ENCODE results near the gene FCHSD2.
"Not testable (repeated sequence)": the region's sequence is repeated elsewhere in the genome, so short reads cannot be mapped to it uniquely, and the experiment has no call there.

FCHSD2 gene

DNA sequence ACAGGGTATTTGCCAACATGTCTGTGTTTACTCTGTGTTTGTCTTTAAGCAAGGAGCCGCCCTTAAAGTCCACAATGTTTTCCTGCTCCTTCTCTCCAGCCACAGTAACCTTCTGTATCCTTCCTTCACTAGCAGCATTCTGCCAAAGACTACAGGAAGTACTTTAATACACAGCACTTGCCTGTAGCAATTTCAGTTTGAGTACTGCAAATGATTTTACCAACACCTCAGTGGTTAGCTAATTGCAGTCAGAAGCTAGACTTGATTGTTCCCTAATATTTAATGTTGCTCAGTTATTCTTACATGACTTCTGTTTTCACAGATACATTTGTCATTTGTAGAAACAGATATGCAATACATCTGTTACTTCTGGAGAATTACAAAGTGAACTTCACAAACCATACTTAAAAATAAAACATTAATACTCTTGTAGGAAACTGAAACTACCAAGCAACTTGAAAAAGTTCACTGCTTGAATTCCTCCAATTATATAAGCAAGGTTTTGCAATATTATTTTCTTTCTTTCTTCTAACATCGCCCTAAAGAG, 69.1 kb downstream of the FCHSD2 start:
- no peak overlapping the region for H3K4me3 ChIP-seq (ENCODE audit: low read depth, low read length)
- in situ Hi-C loops (cut with HindIII; ENCODE audit: low sequenced_read_pairs), result no loop called here
- DNase-seq (ENCODE audit: low read depth), result no peak

DNA sequence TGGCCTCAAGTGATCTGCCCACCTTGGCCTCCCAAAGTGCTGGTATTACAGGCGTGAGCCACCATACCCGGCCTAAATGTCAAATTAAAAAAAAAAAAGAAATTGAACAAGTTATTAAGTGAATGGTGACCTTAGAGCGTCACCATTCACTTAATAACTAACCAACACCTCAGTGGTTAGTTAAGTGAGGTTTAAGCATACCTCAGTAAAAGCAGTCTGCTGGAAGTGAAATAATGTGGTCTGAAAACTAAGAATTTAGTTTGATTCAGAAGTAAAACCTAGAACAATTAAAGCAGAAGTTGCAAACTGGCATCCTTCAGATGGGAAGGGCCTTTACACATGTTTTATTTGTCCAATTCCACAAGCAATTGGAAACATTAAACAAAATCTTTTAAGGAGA, 71.5 kb downstream of the FCHSD2 start:
- in situ Hi-C loops (cut with HindIII; ENCODE audit: low sequenced_read_pairs), result no loop called here
- no peak for DNase-seq (ENCODE audit: low read depth)
- no peak overlapping the region for H3K4me3 ChIP-seq (ENCODE audit: low read depth, low read length)
- TF ChIP-seq, protein P1, sequence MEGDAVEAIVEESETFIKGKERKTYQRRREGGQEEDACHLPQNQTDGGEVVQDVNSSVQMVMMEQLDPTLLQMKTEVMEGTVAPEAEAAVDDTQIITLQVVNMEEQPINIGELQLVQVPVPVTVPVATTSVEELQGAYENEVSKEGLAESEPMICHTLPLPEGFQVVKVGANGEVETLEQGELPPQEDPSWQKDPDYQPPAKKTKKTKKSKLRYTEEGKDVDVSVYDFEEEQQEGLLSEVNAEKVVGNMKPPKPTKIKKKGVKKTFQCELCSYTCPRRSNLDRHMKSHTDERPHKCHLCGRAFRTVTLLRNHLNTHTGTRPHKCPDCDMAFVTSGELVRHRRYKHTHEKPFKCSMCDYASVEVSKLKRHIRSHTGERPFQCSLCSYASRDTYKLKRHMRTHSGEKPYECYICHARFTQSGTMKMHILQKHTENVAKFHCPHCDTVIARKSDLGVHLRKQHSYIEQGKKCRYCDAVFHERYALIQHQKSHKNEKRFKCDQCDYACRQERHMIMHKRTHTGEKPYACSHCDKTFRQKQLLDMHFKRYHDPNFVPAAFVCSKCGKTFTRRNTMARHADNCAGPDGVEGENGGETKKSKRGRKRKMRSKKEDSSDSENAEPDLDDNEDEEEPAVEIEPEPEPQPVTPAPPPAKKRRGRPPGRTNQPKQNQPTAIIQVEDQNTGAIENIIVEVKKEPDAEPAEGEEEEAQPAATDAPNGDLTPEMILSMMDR (IDR thresholded peaks at IDR 0.05; ENCODE audit: low read depth, low read length, missing control alignments), result no peak

More for the DNA sequence above, 69.1 kb downstream of the FCHSD2 start:
- TF ChIP-seq, protein P1 (IDR thresholded peaks at IDR 0.05; ENCODE audit: low read depth, low read length, missing control alignments), result no peak

DNA sequence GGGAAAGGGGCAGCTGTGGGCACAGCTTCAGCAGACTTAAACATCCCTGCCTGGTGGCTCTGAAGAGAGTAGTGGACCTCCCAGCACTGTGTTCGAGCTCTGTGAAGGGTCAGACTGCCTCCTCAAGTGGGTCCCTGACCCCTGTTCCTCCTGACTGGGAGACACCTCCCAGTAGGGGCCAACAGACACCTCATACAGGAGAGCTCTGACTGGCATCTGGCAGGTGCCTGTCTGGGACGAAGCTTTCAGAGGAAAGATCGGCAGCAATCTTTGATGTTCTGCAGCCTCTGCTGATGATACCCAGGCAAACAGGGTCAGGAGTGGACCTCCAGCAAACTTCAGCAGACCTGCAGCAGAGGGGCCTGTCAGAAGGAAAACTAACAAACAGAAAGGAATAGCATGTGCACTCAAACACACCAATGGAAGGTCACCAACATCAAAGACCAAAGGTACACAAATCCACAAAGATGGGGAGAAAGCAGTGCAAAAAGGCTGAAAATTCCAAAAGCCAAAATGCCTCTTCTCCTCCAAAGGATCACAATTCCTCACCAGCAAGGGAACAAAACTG, 80.2 kb downstream of the FCHSD2 start:
- in situ Hi-C loops (cut with HindIII; ENCODE audit: low sequenced_read_pairs); H3K4me3 ChIP-seq (ENCODE audit: low read depth, low read length); DNase-seq (ENCODE audit: low read depth): not testable (repeated sequence)

DNA sequence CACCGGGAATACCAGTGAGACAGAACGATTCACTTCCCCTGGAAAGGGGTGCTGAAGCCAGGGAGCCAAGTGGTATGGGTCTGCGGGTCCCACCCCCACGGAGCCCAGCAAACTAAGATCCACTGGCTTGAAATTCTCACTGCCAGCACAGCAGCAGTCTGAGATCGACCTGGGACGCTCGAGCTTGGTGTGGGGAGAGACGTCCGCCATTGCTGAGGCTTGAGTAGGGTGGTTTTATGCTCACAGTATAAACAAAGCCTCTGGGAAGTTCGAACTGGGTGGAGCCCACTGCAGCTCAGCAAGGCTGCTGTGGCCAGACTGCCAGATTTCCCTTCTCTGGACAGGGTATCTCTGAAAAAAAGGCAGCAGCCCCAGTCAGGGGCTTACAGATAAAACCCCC, 80.7 kb downstream of the FCHSD2 start:
- in situ Hi-C loops (cut with HindIII; ENCODE audit: low sequenced_read_pairs); H3K4me3 ChIP-seq (ENCODE audit: low read depth, low read length); DNase-seq (ENCODE audit: low read depth): not testable (repeated sequence)

DNA sequence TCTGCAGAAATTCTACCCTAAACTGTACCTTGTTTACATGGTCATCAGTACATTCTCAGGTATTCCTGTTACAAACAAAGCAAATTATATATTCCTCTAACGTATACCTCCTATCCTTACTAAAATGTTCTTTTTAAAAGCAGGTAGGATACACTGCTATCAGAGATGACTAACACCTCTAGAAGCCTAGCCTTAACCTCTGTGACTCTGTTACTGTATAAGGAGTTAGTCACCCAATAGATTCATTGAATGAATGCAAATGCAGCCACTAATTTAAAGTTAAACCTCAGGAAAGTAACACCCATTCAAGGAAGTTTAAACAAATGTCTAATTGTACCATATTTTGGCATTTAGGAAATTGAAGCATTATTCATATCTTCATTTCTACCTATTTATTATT, 82.2 kb downstream of the FCHSD2 start:
- no peak overlapping the region for H3K4me3 ChIP-seq (ENCODE audit: low read depth, low read length)
- in situ Hi-C loops (cut with HindIII; ENCODE audit: low sequenced_read_pairs), result no loop called here
- TF ChIP-seq, protein P1 (IDR thresholded peaks at IDR 0.05; ENCODE audit: low read depth, low read length, missing control alignments), result no peak
- no peak for DNase-seq (ENCODE audit: low read depth)

DNA sequence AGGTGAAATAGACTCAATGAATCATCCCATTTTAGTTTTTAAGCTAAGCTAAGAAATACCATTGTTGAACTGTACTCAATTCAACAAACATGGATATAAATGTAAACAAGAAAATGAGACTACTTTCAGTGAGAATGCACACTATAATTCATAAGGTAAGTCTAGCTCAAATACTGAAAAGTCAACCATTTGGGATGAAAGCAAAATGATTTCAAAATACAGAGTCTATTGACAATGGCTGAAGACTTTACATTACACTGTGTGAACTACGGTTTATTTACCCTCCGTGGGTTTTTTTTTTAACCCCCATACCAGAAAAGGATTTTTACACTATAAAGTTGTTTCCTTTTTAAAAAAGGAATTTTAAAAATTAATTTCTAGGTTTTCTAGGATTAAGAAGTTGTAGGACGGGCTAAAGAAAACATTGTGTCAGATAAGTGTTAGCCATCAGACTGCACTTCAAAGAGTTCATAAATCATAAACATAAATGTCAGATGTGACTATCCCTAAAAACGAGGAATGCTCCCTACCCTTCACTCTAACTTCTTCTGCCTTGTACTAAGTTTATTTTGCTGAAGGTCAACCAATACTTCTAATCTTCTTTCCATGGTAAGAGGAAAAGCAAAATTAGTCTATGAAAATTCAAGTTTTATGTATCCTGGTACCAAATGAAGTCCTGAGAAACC, 83.0 kb downstream of the FCHSD2 start:
- in situ Hi-C loops (cut with HindIII; ENCODE audit: low sequenced_read_pairs), result no loop called here
- TF ChIP-seq, protein P1 (IDR thresholded peaks at IDR 0.05; ENCODE audit: low read depth, low read length, missing control alignments), result no peak
- no peak overlapping the region for H3K4me3 ChIP-seq (ENCODE audit: low read depth, low read length)
- no peak for DNase-seq (ENCODE audit: low read depth)

DNA sequence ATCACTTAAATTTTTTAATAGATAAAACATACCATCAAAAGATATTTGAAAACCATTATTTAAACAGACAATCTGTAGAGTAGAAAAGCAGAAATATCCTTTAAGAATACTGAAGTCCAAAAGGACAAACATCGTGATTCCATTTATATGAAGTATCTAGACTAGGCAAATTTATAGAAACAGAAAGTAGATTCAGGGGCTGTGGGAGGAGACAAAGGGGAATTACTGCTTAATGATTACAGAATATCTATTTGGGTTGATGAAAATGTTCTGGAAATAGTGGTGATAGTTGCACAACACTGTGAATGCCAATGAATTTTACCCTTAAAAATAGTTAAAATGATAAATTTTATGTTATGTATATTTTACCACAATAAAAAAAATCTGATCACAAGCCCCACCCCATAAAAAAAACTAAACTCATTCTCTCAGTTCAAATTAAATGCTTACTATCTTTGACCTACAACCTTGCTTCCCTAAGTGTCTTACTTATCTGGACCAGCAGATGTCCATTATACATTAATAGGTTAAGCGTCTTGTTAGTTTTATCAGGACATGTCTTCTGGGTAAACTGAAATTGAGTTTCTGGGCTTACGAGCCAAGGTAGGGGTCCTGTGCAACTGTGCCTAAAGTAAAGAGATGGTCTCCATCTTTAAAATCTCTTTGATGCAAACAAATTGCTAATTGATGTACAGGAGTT, 86.3 kb downstream of the FCHSD2 start:
- TF ChIP-seq, protein P1 (IDR thresholded peaks at IDR 0.05; ENCODE audit: low read depth, low read length, missing control alignments), result no peak
- in situ Hi-C loops (cut with HindIII; ENCODE audit: low sequenced_read_pairs), result no loop called here
- DNase-seq (ENCODE audit: low read depth), result no peak
- H3K4me3 ChIP-seq (ENCODE audit: low read depth, low read length), result no peak overlapping the region

All from astrocyte of the cerebellum (primary cell).